ENCODE results near the gene POGZ.

DNA sequence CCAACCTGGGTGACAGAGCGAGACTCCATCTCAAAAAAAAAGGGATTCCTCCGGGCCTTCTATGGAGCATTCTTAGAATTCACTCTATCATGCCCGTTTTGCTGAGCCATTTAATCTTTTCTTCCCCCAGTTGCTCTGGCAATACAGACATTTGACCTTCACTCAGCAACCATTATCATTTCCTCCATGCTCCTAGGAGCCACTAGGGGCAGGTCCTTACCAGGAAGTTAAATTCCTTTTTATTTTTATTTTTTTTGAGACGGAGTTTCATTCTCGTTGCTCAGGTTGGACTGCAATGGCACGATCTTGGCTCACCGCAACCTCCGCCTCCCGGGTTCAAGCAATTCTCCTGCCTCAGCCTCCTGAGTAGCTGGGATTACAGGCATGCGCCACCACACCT is 42.2 kb upstream of the POGZ start:
- TF ChIP-seq POLR2A (IDR thresholded peaks at IDR 0.05): no peak
- TF ChIP-seq, protein P1, sequence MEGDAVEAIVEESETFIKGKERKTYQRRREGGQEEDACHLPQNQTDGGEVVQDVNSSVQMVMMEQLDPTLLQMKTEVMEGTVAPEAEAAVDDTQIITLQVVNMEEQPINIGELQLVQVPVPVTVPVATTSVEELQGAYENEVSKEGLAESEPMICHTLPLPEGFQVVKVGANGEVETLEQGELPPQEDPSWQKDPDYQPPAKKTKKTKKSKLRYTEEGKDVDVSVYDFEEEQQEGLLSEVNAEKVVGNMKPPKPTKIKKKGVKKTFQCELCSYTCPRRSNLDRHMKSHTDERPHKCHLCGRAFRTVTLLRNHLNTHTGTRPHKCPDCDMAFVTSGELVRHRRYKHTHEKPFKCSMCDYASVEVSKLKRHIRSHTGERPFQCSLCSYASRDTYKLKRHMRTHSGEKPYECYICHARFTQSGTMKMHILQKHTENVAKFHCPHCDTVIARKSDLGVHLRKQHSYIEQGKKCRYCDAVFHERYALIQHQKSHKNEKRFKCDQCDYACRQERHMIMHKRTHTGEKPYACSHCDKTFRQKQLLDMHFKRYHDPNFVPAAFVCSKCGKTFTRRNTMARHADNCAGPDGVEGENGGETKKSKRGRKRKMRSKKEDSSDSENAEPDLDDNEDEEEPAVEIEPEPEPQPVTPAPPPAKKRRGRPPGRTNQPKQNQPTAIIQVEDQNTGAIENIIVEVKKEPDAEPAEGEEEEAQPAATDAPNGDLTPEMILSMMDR (IDR thresholded peaks at IDR 0.05): no peak
